Mucosa of gallbladder (tissue), 1 donor: Measurements from ENCODE around the gene IL17RB. TPM values are rescaled to one million over a fixed set of nuclear protein-coding genes. Genes with fewer than 3 reads are reported as not detected.

Source experiments
- DNase-seq: peaks from one replicate; pipeline ENCODE4 v3.0.0-alpha.2; 2020; ENCODE audit warnings: low spot score
- total RNA-seq: library from RNA; stranded (reverse); gene quantifications from one replicate; pipeline ENCODE4 v1.2.1, GENCODE V29; 2021
- donor health status: DM: no; HTN: no; CAD: no.

IL17RB gene
- total RNA-seq, 1 donor from 2014 or later = 13.3 TPM

DNA sequence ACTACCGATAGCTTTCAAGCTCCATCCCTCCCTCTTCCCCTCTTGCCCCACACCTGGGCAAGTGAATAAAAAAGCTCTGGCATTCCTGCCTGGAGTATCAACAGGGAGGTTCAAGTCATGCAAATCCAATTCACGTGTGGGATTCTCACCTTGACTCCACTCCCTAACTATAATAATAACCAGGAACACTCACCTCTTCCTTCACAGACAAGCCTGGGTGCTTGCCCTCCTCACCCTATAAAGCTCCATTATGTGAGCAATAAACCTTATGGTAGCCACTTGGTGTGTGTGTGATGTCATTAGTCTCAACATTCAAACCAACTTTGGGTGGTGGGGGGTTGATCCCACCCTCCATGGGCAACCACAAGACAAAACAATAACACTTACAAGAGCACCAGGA is 16.8 kb upstream of the IL17RB start:
- no peak for DNase-seq

GRCh38 chr3:53830944-53831343 is 15.4 kb upstream of the IL17RB start:
- no peak for DNase-seq

DNA sequence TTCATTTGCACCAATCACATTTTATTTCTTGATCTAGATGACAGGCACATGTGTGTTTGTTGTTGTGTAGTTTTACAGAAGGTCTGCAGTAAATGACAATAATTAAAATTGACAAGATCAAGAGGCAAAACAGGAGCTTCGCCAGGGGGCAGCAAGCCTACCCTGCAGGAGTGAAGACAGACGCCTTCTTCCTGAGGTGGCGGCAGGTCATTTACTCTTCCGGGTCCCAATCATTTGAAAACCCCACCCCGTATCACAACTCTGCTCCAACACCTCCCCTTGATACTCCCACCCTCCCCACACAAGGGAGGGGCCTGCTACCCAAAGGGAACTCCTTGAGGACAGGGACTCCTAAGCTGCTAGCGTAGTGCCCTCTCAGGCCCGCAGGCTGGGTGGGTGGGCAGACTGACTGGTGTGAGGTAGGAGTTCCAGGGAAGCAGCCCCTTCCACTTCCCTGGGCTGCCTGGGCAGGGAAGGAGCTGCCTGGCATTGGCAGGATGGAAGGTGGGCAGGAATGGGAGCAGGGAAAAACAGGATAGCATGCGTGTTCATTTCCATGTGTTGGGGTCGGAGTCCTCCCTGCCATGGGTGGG is 13.2 kb upstream of the IL17RB start:
- DNase-seq = no peak

DNA sequence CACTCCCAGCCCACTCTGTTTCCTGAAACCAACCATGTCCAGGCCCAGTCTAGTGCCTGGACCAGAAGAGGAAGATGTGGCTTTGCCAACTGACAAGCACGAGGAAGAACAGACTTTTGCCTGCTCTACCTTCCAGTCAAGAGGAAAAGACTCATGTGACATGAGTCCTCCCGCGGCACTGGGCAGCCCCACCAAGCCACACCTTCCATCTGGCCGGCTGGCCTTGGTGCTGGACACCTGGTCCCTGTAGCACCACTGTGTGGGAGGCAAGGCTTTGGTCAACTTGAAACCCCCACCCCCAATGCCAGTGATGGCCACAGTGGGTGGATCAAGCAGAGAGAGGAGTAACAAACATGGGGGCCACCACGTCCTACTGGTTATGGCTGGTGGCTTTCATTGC is 12.7 kb upstream of the IL17RB start:
- no peak for DNase-seq

- no peak for DNase-seq
Measured at GRCh38 chr3:53834429-53835095, 11.8 kb upstream of the IL17RB start.

DNA sequence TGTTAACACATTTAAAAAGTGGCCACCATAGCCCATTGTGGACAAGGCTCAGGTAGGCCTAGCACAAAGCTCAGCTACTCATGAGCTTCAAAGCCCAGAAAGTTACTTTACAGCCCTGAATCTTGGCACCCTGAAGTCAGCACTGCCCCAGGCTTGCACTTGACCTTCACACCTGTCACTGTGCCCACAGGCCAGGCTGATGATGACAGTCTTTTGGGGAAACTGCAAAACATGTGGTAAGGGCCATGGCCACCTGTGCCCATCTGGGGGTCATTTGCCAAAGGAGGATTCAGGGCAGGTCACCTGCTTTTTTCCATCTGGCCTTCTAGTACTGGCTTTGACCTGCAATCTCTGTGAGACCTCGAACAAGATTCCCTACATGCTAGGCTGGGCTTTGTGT is 11.1 kb upstream of the IL17RB start:
- no peak for DNase-seq

- DNase-seq = no peak
Measured at GRCh38 chr3:53836084-53836872, 10.1 kb upstream of the IL17RB start.

GRCh38 chr3:53837331-53837730 is 9.0 kb upstream of the IL17RB start:
- DNase-seq = no peak

- DNase-seq = peak; percentile 66
Measured at GRCh38 chr3:53841296-53841695, 5.1 kb upstream of the IL17RB start.

DNA sequence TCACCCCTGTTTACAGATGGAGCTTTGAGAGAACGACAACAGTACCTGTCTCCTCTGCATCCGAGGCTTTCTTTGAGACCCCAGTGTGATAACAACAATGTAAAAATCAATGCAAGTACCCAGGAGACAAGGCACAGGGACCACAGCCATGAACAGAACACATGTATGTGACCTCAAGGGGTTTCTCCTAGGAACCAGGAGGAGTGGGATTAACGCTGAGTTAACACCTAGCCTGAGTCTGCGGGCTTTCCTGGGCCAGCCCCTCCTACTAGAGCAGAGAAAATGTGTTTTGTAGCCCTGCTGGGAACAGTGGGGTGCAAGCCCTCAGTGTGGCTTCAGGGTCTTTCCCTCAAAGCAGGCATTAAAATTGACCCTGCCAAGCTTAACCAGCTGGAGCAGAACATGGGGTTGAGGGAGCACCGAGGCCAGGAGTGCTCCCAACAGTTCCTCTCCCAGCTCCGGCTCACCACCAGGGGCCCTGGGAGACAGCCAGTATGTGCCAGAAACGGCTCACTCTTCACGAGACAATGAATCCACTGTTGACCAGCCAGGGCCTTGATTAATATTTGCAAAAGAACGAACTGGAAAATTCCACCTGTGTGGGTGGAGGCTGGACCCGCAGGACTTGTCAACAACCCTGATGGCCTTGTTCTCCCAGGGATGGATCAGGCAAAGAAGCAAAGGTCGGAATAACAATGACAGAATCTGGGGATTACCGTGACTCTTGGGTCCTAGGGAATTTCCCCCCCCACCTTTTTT is 3.8 kb upstream of the IL17RB start:
- peak; percentile 91 for DNase-seq

DNA sequence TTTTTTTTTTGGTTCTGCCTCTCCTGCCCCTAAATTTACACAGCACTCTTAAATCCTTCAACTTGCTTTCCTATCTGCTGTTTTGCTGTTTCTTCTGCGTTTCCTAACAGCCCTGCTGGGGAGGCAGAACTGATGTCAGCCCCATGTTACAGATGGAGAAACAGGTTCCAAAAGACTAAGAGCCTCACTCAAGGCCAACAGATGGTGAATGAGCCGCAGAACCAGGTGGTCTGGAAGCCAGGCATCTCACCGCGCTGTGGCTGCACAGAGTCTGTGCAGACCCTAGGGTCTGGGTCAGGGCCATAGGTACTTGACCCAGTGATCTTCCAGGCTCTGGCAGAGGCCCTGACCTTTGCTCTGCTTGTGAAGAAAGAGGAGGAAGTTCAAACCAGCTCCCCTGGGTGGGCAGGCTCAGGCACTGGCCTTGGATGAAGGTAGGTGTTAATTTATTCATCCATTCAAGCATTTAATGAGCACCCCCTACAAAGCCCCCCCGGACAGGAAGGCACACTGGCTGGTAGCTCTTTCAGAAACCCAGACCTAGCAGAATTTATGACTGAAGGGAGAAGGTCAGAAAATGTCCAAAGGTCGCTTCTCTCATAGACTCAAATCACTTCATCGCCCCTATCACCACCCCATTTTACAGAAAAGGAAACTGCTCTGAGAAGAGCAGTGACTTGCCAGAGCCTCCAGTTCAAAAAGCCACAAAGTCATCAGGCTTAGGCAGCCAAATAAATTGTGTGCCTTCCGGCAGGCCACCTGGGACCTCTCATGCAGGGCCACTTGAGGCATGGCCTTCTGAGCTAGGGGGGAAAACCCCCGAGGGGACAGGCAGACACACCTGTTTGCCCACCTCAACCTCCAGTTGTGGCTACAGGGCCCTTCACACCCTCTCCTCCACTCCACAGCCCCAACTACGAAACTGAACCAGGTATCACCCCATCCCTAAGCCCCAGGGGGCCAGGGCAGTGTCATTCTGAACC is 2.9 kb upstream of the IL17RB start:
- no peak for DNase-seq

- DNase-seq = peak; percentile 60
Measured at GRCh38 chr3:53844262-53845102, 1.9 kb upstream of the IL17RB start.

DNA sequence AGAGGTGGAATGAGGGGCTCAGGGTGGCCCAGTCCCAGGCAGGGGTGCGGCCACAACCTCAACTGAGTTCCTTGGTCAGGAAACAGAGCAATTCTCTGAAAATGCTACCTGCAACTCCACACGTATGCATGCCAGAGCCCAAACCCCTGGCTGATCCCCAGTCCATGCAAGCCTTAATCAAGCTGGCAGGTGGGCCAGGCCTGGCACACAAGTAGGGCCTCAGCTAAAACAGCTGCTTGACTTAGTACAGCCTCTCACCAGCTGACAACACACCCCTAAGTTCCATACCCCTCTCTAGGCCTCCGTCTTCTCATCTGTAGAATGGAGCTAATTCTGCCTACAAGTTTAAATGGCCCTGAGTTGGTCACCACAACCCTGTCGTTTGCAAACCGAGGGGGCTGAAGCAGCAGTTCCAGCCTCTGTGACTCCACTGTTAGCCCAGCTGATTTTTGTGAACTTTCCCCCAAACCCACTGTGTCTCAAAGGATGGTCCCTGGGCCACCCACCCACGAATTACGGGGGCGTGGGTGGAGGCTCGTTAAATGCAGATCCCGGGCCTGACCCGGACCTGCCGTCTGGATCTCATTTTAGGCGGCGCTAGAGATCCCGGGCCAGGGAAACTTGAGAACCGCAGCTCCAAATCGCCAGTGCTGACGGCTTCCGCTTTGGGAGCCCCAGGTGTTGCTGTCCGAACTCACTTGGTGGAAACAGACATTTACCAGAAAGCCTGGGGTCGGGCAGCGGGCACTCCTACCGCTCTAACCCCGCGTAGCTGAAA is 1.1 kb upstream of the IL17RB start:
- peak; percentile 45 for DNase-seq

DNA sequence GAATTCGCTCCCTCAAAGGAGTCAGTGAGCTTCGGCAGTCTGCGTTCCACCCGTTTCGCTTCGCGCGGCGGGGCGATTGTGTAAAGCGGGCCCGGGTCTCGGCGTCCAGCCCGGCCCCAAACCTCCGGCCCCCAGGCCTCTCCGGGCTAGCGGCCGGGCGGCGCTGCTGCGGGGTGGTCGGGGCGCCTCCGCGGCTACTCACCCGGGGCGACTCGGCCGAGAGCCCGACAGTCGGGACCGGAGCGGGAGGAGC is 561 bp upstream of the IL17RB start:
- no peak for DNase-seq

DNA sequence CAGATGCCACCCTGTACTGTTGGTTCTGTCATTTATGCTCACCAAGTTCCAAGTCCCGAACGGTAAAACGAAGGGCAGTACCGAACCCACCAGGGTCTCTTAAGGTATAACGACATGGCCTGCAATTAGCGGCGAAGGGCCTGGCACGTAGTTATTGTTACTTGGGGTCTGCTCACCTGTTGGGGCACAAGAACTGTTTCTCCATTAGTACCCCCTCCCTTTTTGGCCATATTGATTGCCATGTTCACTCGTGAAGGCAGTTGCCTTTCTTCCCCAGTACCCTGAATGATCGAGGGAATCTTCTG is 435 bp downstream of the IL17RB start:
- DNase-seq = no peak

DNA sequence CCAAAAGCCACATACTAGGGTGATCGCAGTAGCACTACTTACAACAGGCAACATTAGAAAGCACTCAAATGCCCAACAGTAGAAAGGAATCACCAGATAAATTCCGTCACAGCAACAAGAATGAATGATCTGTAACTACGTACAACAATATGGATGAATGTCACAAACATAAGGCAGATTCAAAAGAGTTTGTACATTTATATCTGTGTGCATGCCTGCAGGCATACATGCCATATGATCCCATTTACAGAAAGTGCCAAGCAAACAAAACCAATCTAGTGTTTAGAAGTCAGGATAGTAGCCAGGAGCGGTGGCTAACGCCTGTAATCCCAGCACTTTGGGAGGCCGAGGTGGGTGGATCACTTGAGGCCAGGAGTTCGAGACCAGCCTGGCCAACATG is 3.5 kb downstream of the IL17RB start:
- no peak for DNase-seq

- peak; percentile 57 for DNase-seq
Measured at GRCh38 chr3:53850895-53851294, 4.5 kb downstream of the IL17RB start.

DNA sequence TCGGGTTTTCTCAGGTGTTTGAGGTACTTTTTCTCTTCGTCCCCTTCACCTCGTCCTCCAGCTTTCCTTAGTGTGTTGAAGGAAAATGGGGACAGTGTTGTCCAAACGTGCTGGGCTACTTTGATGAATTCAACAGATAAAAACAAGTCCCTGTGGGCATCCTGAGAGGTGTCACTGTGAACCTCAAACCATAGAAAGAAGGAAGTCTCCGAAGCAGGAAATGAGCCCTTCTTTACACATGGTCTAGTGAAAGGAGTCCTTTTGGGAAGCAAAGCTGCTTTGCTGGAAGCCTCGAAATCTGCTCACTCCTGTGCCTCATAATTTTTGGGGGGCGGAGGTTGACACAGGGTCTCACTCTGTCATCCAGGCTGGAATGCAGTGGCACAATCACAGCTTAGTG is 10.6 kb downstream of the IL17RB start:
- DNase-seq = no peak

GRCh38 chr3:53858096-53858741 is 11.9 kb downstream of the IL17RB start:
- DNase-seq = no peak
